Measurements from ENCODE around the gene PTPRG. TPM values are rescaled to one million over a fixed set of nuclear protein-coding genes. Genes with fewer than 3 reads are reported as not detected.

PTPRG gene
- total and polyA plus RNA-seq, 2 experiments from 2014 or later: 8.5 to 34.9 TPM

DNA sequence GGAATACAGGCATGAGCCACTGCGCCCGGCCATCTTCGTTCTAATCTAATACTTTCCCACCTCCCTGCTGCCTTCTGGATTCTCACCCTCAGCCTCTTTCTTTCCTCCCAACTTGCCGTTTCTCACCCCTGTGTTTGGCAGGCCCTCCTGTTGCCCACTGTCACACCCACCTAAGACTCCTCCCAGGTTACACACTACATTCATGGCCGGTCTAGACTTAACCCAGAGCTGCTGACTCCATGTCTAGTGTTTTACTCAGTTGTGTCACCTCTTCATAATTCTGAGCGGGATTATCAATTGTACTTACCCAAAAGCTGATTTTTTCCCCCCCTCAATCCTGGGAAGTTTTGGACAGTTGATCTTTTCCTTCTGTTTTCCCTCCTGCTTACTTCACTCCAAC lies 588.2 kb downstream of the PTPRG start:
- 100% methylated on average over 6 of the region's 6 CpGs for WGBS (ENCODE audit: low lambda C conversion rate, missing lambda C conversion rate)
- H4K20me1 ChIP-seq (ENCODE audit: insufficient read depth, poor library complexity, severe bottlenecking): no peaks in the 10 kb centered on the region
- TF ChIP-seq EZH2 (IDR thresholded peaks at IDR 0.05; ENCODE audit: borderline replicate concordance): no peak
- TF ChIP-seq EZH2phosphoT487 (IDR thresholded peaks at IDR 0.05; ENCODE audit: low read depth, severe bottlenecking, unreplicated experiment): no peak
- TF ChIP-seq, protein P1, sequence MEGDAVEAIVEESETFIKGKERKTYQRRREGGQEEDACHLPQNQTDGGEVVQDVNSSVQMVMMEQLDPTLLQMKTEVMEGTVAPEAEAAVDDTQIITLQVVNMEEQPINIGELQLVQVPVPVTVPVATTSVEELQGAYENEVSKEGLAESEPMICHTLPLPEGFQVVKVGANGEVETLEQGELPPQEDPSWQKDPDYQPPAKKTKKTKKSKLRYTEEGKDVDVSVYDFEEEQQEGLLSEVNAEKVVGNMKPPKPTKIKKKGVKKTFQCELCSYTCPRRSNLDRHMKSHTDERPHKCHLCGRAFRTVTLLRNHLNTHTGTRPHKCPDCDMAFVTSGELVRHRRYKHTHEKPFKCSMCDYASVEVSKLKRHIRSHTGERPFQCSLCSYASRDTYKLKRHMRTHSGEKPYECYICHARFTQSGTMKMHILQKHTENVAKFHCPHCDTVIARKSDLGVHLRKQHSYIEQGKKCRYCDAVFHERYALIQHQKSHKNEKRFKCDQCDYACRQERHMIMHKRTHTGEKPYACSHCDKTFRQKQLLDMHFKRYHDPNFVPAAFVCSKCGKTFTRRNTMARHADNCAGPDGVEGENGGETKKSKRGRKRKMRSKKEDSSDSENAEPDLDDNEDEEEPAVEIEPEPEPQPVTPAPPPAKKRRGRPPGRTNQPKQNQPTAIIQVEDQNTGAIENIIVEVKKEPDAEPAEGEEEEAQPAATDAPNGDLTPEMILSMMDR (IDR thresholded peaks at IDR 0.05; ENCODE audit: poor library complexity): no peak
- H3K9me2 ChIP-seq (replicated peaks; ENCODE audit: insufficient read depth): no peaks in the 10 kb centered on the region
- H3K4me1 ChIP-seq (ENCODE audit: insufficient read depth): no peaks in the 10 kb centered on the region
- H3K9me3 ChIP-seq (ENCODE audit: low read depth): no peaks in the 10 kb centered on the region
- no peaks in the 10 kb centered on the region for H3K36me3 ChIP-seq (replicated peaks; ENCODE audit: insufficient read depth, low read depth)
- H3K27me3 ChIP-seq: no peaks in the 10 kb centered on the region
- H3K27ac ChIP-seq: no peak overlapping the region
- no peaks in the 10 kb centered on the region for H3K79me2 ChIP-seq
- no peak for DNase-seq (ENCODE audit: low spot score)
- H3K4me2 ChIP-seq: no peak overlapping the region
- H3K4me3 ChIP-seq: no peak overlapping the region
- H2AFZ ChIP-seq: no peak overlapping the region

DNA sequence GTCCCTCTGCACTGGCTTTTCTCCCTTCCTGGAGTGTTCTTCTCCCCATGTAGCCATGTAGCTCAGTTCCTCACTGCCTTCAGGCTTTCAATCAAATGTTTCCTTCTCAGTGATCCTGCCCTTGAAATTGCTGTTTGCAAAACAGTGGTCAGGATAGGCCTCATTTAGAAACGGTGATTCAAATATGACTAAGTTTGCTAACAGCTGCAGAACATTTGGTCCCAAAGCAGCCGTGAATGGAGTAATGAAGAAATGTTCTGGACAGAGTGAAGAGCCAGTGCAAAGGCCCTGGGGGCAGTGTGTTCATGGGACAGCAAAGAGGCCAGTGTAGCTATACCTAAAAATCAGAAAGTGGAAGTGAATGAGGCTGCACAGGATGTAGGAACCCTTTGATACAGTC lies 588.6 kb downstream of the PTPRG start:
- no peak overlapping the region for H3K4me3 ChIP-seq

DNA sequence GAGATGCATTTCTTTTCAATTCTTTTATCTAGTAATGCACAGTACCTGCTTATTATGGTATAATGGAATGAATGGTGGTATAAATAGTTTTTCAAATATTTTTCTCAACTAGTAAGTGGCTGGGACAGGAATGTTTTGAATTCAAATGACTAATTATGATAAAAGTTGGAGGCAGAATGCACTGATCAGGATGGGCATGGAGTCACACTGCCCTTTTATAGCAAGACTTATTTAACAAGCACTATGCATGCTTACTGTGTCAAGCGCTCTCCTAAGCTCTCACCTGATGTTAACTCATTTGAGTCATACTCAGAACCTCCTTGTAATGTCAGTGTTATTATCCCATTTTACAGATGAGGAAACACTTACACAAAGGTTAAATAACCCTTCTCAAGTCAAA lies 590.2 kb downstream of the PTPRG start:
- no peaks in the 10 kb centered on the region for H3K79me2 ChIP-seq
- H3K4me2 ChIP-seq: no peak overlapping the region
- H3K36me3 ChIP-seq (replicated peaks; ENCODE audit: insufficient read depth, low read depth): no peaks in the 10 kb centered on the region
- H2AFZ ChIP-seq: no peak overlapping the region
- no peaks in the 10 kb centered on the region for H3K9me3 ChIP-seq (ENCODE audit: low read depth)
- no peaks in the 10 kb centered on the region for H4K20me1 ChIP-seq (ENCODE audit: insufficient read depth, poor library complexity, severe bottlenecking)
- H3K27me3 ChIP-seq: no peaks in the 10 kb centered on the region
- H3K27ac ChIP-seq: no peak overlapping the region
- WGBS (ENCODE audit: low lambda C conversion rate, missing lambda C conversion rate): 90% methylated on average over 1 of the region's 1 CpG
- H3K4me3 ChIP-seq: no peak overlapping the region
- TF ChIP-seq EZH2phosphoT487 (IDR thresholded peaks at IDR 0.05; ENCODE audit: low read depth, severe bottlenecking, unreplicated experiment) (no peak), EZH2 (IDR thresholded peaks at IDR 0.05; ENCODE audit: borderline replicate concordance) (no peak)
- TF ChIP-seq, protein P1 (IDR thresholded peaks at IDR 0.05; ENCODE audit: poor library complexity): no peak
- no peak for DNase-seq (ENCODE audit: low spot score)
- H3K4me1 ChIP-seq (ENCODE audit: insufficient read depth): no peaks in the 10 kb centered on the region
- H3K9me2 ChIP-seq (replicated peaks; ENCODE audit: insufficient read depth): no peaks in the 10 kb centered on the region

More for the DNA sequence above, 588.6 kb downstream of the PTPRG start:
- no peak for TF ChIP-seq EZH2 (IDR thresholded peaks at IDR 0.05; ENCODE audit: borderline replicate concordance)
- TF ChIP-seq, protein P1 (IDR thresholded peaks at IDR 0.05; ENCODE audit: poor library complexity): no peak
- TF ChIP-seq EZH2phosphoT487 (IDR thresholded peaks at IDR 0.05; ENCODE audit: low read depth, severe bottlenecking, unreplicated experiment): no peak
- WGBS (ENCODE audit: low lambda C conversion rate, missing lambda C conversion rate): 86% methylated on average over 2 of the region's 2 CpGs
- Histone ChIP-seq H3K9me3 (ENCODE audit: low read depth) (no peaks in the 10 kb centered on the region), H3K36me3 (replicated peaks; ENCODE audit: insufficient read depth, low read depth) (no peaks in the 10 kb centered on the region), H2AFZ (no peak overlapping the region), H3K27ac (no peak overlapping the region), H3K4me2 (no peak overlapping the region), H3K9me2 (replicated peaks; ENCODE audit: insufficient read depth) (no peaks in the 10 kb centered on the region), H3K27me3 (no peaks in the 10 kb centered on the region), H4K20me1 (ENCODE audit: insufficient read depth, poor library complexity, severe bottlenecking) (no peaks in the 10 kb centered on the region), H3K79me2 (no peaks in the 10 kb centered on the region), H3K4me1 (ENCODE audit: insufficient read depth) (no peaks in the 10 kb centered on the region)
- no peak for DNase-seq (ENCODE audit: low spot score)

DNA sequence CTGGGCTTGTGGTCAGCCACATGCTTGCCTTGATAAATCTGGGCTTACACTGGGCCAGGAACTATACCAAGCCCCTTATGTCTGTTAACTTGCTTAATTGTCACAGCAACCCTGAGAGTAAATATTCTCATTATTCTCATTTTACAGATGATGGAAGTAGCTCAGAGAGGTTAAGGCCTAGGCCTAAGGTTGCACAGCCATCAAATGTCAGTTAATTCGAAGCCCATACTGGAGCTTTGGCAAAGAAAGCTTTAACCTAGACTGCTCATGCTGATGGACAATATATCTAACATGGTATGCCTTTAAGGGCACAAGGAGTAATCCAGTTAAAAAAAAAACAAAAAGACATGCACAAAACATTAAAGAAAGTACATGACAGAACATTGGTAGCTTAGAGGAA lies 591.9 kb downstream of the PTPRG start:
- Histone ChIP-seq H4K20me1 (ENCODE audit: insufficient read depth, poor library complexity, severe bottlenecking) (no peaks in the 10 kb centered on the region), H2AFZ (no peak overlapping the region), H3K79me2 (no peaks in the 10 kb centered on the region), H3K36me3 (replicated peaks; ENCODE audit: insufficient read depth, low read depth) (no peaks in the 10 kb centered on the region), H3K27me3 (no peaks in the 10 kb centered on the region), H3K27ac (no peak overlapping the region), H3K4me3 (no peak overlapping the region), H3K9me3 (ENCODE audit: low read depth) (no peaks in the 10 kb centered on the region), H3K9me2 (replicated peaks; ENCODE audit: insufficient read depth) (no peaks in the 10 kb centered on the region), H3K4me1 (ENCODE audit: insufficient read depth) (no peaks in the 10 kb centered on the region), H3K4me2 (no peak overlapping the region)
- no peak for DNase-seq (ENCODE audit: low spot score)
- WGBS (ENCODE audit: low lambda C conversion rate, missing lambda C conversion rate): 96% methylated on average over 1 of the region's 1 CpG
- TF ChIP-seq, protein P1 (IDR thresholded peaks at IDR 0.05; ENCODE audit: poor library complexity): no peak
- TF ChIP-seq EZH2phosphoT487 (IDR thresholded peaks at IDR 0.05; ENCODE audit: low read depth, severe bottlenecking, unreplicated experiment): no peak
- no peak for TF ChIP-seq EZH2 (IDR thresholded peaks at IDR 0.05; ENCODE audit: borderline replicate concordance)
